Measurements from ENCODE around the gene SLC38A7. TPM values are rescaled to one million over a fixed set of nuclear protein-coding genes. Genes with fewer than 3 reads are reported as not detected.
"Not testable (repeated sequence)": the region's sequence is repeated elsewhere in the genome, so short reads cannot be mapped to it uniquely, and the experiment has no call there.

The SLC38A7 gene
- total RNA-seq, 2 experiments from 2014 or later = 5.1 to 6.0 TPM

GRCh38 chr16:58639230-58639629 is 45.3 kb downstream of the SLC38A7 start:
- Mint-ChIP-seq H3K9me3 (no peaks in the 10 kb centered on the region), H3K4me1 (ENCODE audit: low read depth) (no peaks in the 10 kb centered on the region), H3K36me3 (ENCODE audit: low read depth) (no peaks in the 10 kb centered on the region), H3K27me3 (peaks cover 1% of the 10 kb centered on the region), H3K27ac (no peak overlapping the region), H3K4me3 (no peak overlapping the region)
- intact Hi-C loops (cut with micrococcal nuclease) = no loop called here
- CTCF ChIA-PET = interaction anchor here (0.6 to 1.2 kb wide), 3 partner anchors 61 to 117 kb away, joined by 3 to 4 read pairs (median 3); no protein-coding TSS in a partner anchor
- DNase-seq (no peak), ATAC-seq (no peak)
- TF ChIP-seq CTCF (IDR thresholded peaks at IDR 0.05) = no peak
- POLR2A ChIA-PET = no interaction called here

GRCh38 chr16:58638148-58639036 is 46.2 kb downstream of the SLC38A7 start:
- intact Hi-C loops (cut with micrococcal nuclease) = no loop called here
- H3K27me3 Mint-ChIP-seq = peaks cover 1% of the 10 kb centered on the region
- CTCF ChIA-PET = interaction anchor here (0.6 kb wide), 1 partner anchor 92 kb away, joined by 4 read pairs; no protein-coding TSS in a partner anchor
- no peak for TF ChIP-seq CTCF (IDR thresholded peaks at IDR 0.05)
- DNase-seq (no peak), ATAC-seq (no peak)
- no peaks in the 10 kb centered on the region for H3K36me3 Mint-ChIP-seq (ENCODE audit: low read depth)
- H3K4me3 Mint-ChIP-seq = no peak overlapping the region
- no peaks in the 10 kb centered on the region for H3K4me1 Mint-ChIP-seq (ENCODE audit: low read depth)
- POLR2A ChIA-PET = interaction anchor here (0.9 kb wide), 1 partner anchor 9 kb away, joined by 3 read pairs; the partner anchor contains the start of gene CNOT1
- no peak overlapping the region for H3K27ac Mint-ChIP-seq
- H3K9me3 Mint-ChIP-seq = no peaks in the 10 kb centered on the region

- H3K36me3 Mint-ChIP-seq (ENCODE audit: low read depth); intact Hi-C loops (cut with micrococcal nuclease); ATAC-seq; H3K4me1 Mint-ChIP-seq (ENCODE audit: low read depth); DNase-seq; H3K4me3 Mint-ChIP-seq; H3K27ac Mint-ChIP-seq; H3K9me3 Mint-ChIP-seq; H3K27me3 Mint-ChIP-seq: not testable (repeated sequence)
- CTCF ChIA-PET = interaction anchor here (1.2 kb wide), 1 partner anchor 47 kb away, joined by 3 read pairs; the partner anchor contains the start of gene SLC38A7
- POLR2A ChIA-PET = interaction anchor here (0.9 kb wide), 1 partner anchor 8 kb away, joined by 3 read pairs; the partner anchor contains the start of gene CNOT1
Measured at GRCh38 chr16:58637021-58637420, 47.5 kb downstream of the SLC38A7 start.

GRCh38 chr16:58636466-58636865 is 48.1 kb downstream of the SLC38A7 start:
- ChIA-PET POLR2A (no interaction called here), CTCF (interaction anchor here (1.2 kb wide), 1 partner anchor 48 kb away, joined by 3 read pairs; the partner anchor contains the start of gene SLC38A7)
- ATAC-seq (no peak), DNase-seq (no peak)
- intact Hi-C loops (cut with micrococcal nuclease) = no loop called here
- Mint-ChIP-seq H3K27me3 (peaks cover 1% of the 10 kb centered on the region), H3K36me3 (ENCODE audit: low read depth) (no peaks in the 10 kb centered on the region), H3K4me1 (ENCODE audit: low read depth) (peaks cover 3% of the 10 kb centered on the region), H3K27ac (no peak overlapping the region), H3K4me3 (no peak overlapping the region), H3K9me3 (no peaks in the 10 kb centered on the region)
- TF ChIP-seq CTCF (IDR thresholded peaks at IDR 0.05) = no peak

- ChIA-PET POLR2A (no interaction called here), CTCF (interaction anchor here (1.2 to 2.5 kb wide), 2 partner anchors 26 to 49 kb away, joined by 3 to 6 read pairs; partner anchors contain the start of gene SLC38A7)
- H3K36me3 Mint-ChIP-seq (ENCODE audit: low read depth) = no peaks in the 10 kb centered on the region
- intact Hi-C loops (cut with micrococcal nuclease) = no loop called here
- ATAC-seq (no peak), DNase-seq (no peak)
- no peak overlapping the region for H3K4me3 Mint-ChIP-seq
- no peak overlapping the region for H3K27ac Mint-ChIP-seq
- no peak for TF ChIP-seq CTCF (IDR thresholded peaks at IDR 0.05)
- H3K9me3 Mint-ChIP-seq = no peaks in the 10 kb centered on the region
- peaks cover 1% of the 10 kb centered on the region for H3K27me3 Mint-ChIP-seq
- peaks cover 6% of the 10 kb centered on the region for H3K4me1 Mint-ChIP-seq (ENCODE audit: low read depth)
Measured at GRCh38 chr16:58635502-58635901, 49.1 kb downstream of the SLC38A7 start.
